KMS-11 (cell line): ENCODE measurements around the gene RGL1.

Experiments
- H2AFZ ChIP-seq: fragments of 200-600 bp; sonication (generic); 2 replicates; pipeline ENCODE4 v1.6.1; 2016; ENCODE audit warnings: antibody characterized with exemption, mixed run types, low read depth
- H3K27ac ChIP-seq: fragments of 200-600 bp; sonication (generic); 2 replicates; pipeline ENCODE4 v1.6.1; 2016; ENCODE audit warnings: mild to moderate bottlenecking, mixed run types
- H3K27me3 ChIP-seq: fragments of 200-600 bp; sonication (generic); 2 replicates; pipeline ENCODE4 v1.6.1; 2017; ENCODE audit warnings: mild to moderate bottlenecking, low read depth, mixed run types, moderate library complexity; ENCODE audit not compliant: insufficient read depth
- H3K36me3 ChIP-seq: fragments of 200-600 bp; sonication (generic); 2 replicates; pipeline ENCODE4 v1.6.1; 2017; ENCODE audit warnings: mild to moderate bottlenecking, mixed run types; ENCODE audit not compliant: insufficient read depth
- H3K4me1 ChIP-seq: fragments of 200-600 bp; sonication (generic); 2 replicates; pipeline ENCODE4 v1.6.1; 2016; ENCODE audit warnings: mild to moderate bottlenecking, low read depth, mixed run types; ENCODE audit not compliant: poor library complexity, severe bottlenecking
- H3K4me2 ChIP-seq: fragments of 200-600 bp; sonication (generic); 2 replicates; pipeline ENCODE4 v1.7.0; 2016; ENCODE audit warnings: mild to moderate bottlenecking, mixed run types
- H3K4me3 ChIP-seq: fragments of 200-600 bp; sonication (generic); IDR thresholded peaks from 2 replicates; pipeline ENCODE4 v1.6.1; 2017; ENCODE audit warnings: low read depth, low read length, mixed read lengths; ENCODE audit not compliant: insufficient read depth
- H3K79me2 ChIP-seq: fragments of 200-600 bp; sonication (generic); 2 replicates; pipeline ENCODE4 v1.6.1; 2016; ENCODE audit warnings: low read depth, mixed run types; ENCODE audit not compliant: insufficient read depth
- H3K9ac ChIP-seq: fragments of 200-600 bp; sonication (generic); 2 replicates; pipeline ENCODE4 v1.6.1; 2016; ENCODE audit warnings: mild to moderate bottlenecking, mixed run types
- H4K20me1 ChIP-seq: fragments of 200-600 bp; sonication (generic); 2 replicates; pipeline ENCODE4 v1.6.1; 2016; ENCODE audit warnings: mild to moderate bottlenecking, mixed run types; ENCODE audit not compliant: insufficient read depth
- CTCF ChIP-seq: fragments of 200-600 bp; sonication (generic); conservative IDR thresholded peaks from 2 replicates; pipeline ENCODE4 v1.6.1; 2017; ENCODE audit warnings: low read depth, mild to moderate bottlenecking, antibody characterized with exemption, low read length, moderate library complexity, mixed read lengths

The RGL1 gene

GRCh38 chr1:183915625-183916510, 110.9 kb downstream of the RGL1 start:
- Histone ChIP-seq H3K4me2 (peak overlapping the region; percentile 22), H3K4me1 (peaks cover 58% of the 10 kb centered on the region), H3K27me3 (no peaks in the 10 kb centered on the region), H3K9ac (no peak overlapping the region; the same call in 1 of the 2 replicates), H2AFZ (0 out of 2 replicates have a peak overlapping the region, but pooled peaks have one; percentile 1), H3K4me3 (no peak overlapping the region), H3K79me2 (no peaks in the 10 kb centered on the region), H3K27ac (peak overlapping the region; percentile 15; the same call in 1 of the 2 replicates), H4K20me1 (no peaks in the 10 kb centered on the region), H3K36me3 (peaks cover 7% of the 10 kb centered on the region; the same call in 1 of the 2 replicates)
- peak; percentile 99 for TF ChIP-seq CTCF

GRCh38 chr1:183916574-183916973, 111.7 kb downstream of the RGL1 start:
- H3K4me1 ChIP-seq, result peaks cover 51% of the 10 kb centered on the region
- H3K36me3 ChIP-seq, result peaks cover 7% of the 10 kb centered on the region; the same call in 1 of the 2 replicates
- H3K27ac ChIP-seq, result no peak overlapping the region
- H3K27me3 ChIP-seq, result no peaks in the 10 kb centered on the region
- H3K79me2 ChIP-seq, result no peaks in the 10 kb centered on the region
- H2AFZ ChIP-seq, result no peak overlapping the region
- no peak overlapping the region for H3K4me3 ChIP-seq
- H3K4me2 ChIP-seq, result no peak overlapping the region
- no peak for TF ChIP-seq CTCF
- no peak overlapping the region for H3K9ac ChIP-seq
- no peaks in the 10 kb centered on the region for H4K20me1 ChIP-seq

- H3K4me3 ChIP-seq, result no peak overlapping the region
- no peak overlapping the region for H3K27ac ChIP-seq
- peaks cover 3% of the 10 kb centered on the region; the same call in 1 of the 2 replicates for H3K36me3 ChIP-seq
- H3K4me2 ChIP-seq, result no peak overlapping the region
- H3K79me2 ChIP-seq, result no peaks in the 10 kb centered on the region
- H2AFZ ChIP-seq, result no peak overlapping the region
- H4K20me1 ChIP-seq, result no peaks in the 10 kb centered on the region
- H3K27me3 ChIP-seq, result no peaks in the 10 kb centered on the region
- no peak overlapping the region for H3K9ac ChIP-seq
- TF ChIP-seq CTCF, result no peak
- peaks cover 31% of the 10 kb centered on the region for H3K4me1 ChIP-seq
Observed at GRCh38 chr1:183918589-183918988, 113.7 kb downstream of the RGL1 start.

GRCh38 chr1:183920651-183921050, 115.7 kb downstream of the RGL1 start:
- Histone ChIP-seq H3K36me3 (no peaks in the 10 kb centered on the region; the same call in 1 of the 2 replicates), H3K9ac (no peak overlapping the region), H2AFZ (no peak overlapping the region), H3K27ac (no peak overlapping the region), H3K27me3 (no peaks in the 10 kb centered on the region), H3K4me3 (no peak overlapping the region), H4K20me1 (no peaks in the 10 kb centered on the region), H3K4me2 (no peak overlapping the region), H3K4me1 (peaks cover 10% of the 10 kb centered on the region), H3K79me2 (no peaks in the 10 kb centered on the region)
- no peak for TF ChIP-seq CTCF
